Renal cortex interstitium (tissue), 11 donors: Measurements from ENCODE around the gene MYO5C. TPM values are rescaled to one million over a fixed set of nuclear protein-coding genes. Genes with fewer than 3 reads are reported as not detected.
"Not testable (repeated sequence)": the region's sequence is repeated elsewhere in the genome, so short reads cannot be mapped to it uniquely, and the experiment has no call there.

Source experiments
- DNase-seq, 11 donors: peaks; one replicate each; pipeline ENCODE4 v3.0.0-alpha.2; 2013; ENCODE audit warnings: low read depth in 9 of 11, low spot score in 4 of 11; ENCODE audit errors: extremely low read depth in 1 of 11
- polyA plus RNA-seq, 3 donors: library from polyadenylated mRNA; unstranded; fragments of 120-200 nt; gene quantifications; one replicate each; pipeline ENCODE4 v1.2.1, GENCODE V29; 2013; ENCODE audit not compliant: insufficient read length in 3 of 3

The MYO5C gene
- polyA plus RNA-seq, 3 donors, result 19.6 to 30.5 (median 22.1) TPM

DNA sequence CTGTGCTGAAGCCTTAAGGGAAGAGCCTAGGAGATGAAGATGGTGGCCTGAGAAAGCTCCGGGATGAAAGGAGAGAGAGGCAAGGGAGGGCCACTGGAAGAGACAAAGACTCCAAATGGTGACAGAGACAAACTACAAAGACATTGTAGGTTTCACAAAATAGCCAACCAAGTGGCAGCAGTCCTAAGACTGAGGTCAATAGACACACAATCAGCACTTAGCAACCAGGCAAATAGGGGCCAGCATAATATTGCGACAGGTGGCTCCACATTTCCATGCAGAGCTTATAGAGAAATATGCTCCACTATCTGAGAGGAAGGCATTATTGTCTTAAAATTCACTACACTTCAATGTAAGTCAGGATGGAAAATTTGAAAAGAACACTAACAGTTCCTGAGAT, 22.1 kb upstream of the MYO5C start:
- no peak for DNase-seq

DNA sequence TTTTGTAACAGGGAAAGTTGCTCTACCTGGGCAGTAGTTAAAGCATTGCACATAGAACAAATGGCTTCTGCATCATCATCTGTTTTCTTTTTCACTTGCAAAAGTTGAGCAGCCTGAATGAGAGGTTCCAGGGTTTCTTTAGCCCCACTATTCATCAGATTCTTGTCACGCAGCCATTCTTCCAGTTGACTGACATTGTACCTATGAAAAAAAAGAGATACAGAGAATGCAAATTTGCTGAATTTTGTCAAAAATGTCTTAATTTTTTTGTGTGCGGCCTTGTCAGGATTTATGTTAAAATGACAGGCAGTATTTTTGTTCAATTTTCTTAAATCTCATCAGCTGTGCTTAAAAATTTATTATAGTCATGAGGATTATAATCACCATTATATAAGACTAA, 21.4 kb upstream of the MYO5C start:
- no peak for DNase-seq

DNA sequence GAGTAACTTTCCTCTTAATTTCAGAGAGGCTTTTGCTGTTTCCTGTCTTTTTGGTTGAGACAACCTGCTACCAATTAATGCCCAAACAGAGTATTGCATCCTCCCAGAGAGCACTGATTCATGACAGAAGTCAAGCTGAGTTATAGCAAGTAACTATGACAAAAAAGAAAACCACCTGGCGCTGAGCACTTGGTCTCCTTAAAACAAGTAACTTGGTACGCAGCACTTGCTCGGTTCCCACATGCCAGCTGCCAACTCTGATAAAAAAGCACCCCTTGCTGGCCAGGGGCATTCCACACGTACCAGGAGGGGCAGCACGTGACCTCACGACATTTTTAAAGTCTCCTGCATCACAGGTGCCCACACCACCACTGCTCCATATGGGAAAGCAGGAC, 13.5 kb upstream of the MYO5C start:
- DNase-seq, result peak in 1 of 11 donors; percentile 28

DNA sequence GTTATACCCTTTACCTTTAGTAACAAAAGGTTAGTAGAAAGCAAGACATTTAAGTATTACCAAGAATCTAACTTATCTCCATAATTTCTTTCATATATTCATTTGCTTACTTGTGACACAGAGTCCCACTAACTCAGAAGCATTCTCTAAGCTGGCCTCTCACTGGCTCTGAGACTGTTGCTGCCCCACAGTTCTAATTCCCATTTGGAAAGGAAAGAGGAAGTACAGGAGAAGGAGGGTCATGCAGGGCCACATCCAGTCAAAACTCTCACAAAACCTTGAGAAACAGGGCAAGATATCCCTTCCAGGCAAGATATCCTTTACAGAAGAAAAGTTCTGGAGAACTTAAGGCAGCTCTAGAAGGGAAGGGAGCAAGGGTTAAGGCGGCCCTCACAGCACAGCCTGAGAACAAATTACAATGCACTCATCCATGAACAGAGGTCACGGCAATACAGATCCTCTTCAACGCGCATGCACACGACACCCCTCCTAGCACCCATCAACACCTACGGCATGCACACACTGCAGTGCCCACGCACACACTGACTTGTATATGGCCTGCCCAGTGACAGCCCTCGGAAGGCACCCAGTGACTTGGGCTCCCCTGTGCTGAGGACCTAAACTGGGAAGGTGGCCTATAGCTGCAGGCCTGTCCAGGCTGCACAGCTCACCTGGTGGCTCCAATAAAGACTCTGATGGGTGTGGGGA, 13.0 kb upstream of the MYO5C start:
- DNase-seq, result no peak

DNA sequence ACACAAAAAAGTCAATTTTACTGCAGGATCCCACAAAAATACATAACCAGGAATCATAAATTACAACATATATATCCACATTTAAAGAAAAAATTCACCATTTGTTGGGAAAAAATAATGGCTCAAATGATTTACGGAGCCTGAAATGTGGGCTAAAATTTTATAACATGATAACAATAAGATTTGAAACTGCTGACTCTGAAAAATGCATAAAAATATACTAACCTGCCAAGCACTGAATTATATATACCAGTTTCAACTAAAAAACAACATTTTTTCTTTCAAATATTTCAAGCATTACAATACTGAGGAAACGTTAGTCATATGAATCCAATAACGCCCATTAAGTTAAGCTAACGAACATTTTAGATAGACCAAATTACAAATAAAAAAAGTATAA, 12.2 kb upstream of the MYO5C start:
- DNase-seq, result no peak

GRCh38 chr15:52306270-52306669, 10.7 kb upstream of the MYO5C start:
- DNase-seq, result no peak

- DNase-seq, result no peak
Measured at GRCh38 chr15:52303093-52303772, 7.6 kb upstream of the MYO5C start.

DNA sequence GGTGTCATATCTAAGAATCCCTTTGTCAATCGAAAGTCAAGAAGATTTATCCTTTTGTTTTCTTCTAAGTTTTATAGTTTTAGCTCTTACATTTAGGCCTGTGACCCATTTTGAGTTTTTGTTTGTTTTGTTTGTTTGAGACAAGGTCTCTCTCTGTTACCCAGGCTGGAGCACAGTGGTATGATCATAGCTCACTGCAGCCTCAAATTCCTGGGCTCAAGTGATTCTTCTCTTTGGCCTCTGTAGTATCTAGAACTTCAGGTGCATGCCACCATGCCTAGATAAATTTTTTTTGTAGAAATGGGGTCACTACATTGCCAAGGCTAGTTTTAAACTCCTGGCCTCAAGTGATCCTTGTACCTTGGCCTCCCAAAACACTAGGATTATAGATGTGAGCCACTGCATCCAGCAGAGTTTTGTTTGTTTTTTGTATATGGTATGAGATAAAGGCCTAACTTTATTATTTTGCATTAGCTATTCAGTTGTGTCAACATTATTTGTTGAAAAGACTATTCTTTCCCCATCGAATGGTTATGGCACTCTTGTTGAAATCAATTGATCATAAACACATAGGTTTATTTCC, 5.8 kb upstream of the MYO5C start:
- no peak for DNase-seq

- DNase-seq, result no peak
Measured at GRCh38 chr15:52294881-52295420, 653 bp downstream of the MYO5C start.

- no peak for DNase-seq
Measured at GRCh38 chr15:52292780-52293392, 2.7 kb downstream of the MYO5C start.

DNA sequence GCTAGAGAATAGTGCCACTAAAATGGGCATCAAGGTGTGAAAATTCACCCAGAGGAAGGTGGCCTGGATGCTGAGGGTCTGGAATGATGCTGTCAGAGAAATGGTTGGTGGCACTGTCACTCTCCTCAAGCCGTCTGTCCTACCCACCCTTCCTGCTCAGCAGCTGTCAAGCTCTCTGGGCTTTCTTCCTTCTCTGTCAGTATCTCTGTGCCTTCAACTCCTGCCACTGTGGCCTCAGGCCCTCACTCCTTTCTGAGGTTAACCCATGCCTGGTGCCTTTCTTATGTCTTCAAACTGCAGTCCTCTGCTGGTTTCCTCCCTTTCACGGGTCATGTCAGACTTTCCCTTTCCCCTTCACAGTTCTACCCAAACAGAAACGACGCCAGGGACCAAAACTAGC, 4.4 kb downstream of the MYO5C start:
- no peak for DNase-seq

- DNase-seq, result no peak
Measured at GRCh38 chr15:52290800-52291199, 4.8 kb downstream of the MYO5C start.

GRCh38 chr15:52290329-52290728, 5.3 kb downstream of the MYO5C start:
- no peak for DNase-seq

DNA sequence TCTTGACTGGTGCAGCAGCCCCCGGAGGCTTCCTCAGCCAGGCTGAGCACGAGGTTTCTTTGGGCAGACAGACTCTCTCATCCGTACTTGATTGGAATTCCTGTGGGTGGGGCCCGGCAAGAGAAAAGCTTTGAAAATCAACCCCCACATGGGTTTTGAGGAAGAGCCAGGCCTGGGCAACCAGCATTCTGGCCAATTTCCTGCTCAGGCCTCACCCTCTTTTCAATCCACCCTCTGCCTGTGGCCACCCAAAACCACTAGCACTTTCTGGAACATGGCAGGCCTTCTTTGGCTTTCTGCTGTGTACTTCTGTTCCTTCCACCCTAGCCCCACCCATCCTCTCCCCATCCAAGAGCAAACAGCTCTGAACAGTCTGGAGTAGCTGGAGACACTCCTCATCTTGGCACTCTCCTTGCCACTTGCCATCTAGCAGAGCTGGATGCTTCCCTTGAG, 5.9 kb downstream of the MYO5C start:
- DNase-seq, result no peak

GRCh38 chr15:52288986-52289385, 6.6 kb downstream of the MYO5C start:
- no peak for DNase-seq

DNA sequence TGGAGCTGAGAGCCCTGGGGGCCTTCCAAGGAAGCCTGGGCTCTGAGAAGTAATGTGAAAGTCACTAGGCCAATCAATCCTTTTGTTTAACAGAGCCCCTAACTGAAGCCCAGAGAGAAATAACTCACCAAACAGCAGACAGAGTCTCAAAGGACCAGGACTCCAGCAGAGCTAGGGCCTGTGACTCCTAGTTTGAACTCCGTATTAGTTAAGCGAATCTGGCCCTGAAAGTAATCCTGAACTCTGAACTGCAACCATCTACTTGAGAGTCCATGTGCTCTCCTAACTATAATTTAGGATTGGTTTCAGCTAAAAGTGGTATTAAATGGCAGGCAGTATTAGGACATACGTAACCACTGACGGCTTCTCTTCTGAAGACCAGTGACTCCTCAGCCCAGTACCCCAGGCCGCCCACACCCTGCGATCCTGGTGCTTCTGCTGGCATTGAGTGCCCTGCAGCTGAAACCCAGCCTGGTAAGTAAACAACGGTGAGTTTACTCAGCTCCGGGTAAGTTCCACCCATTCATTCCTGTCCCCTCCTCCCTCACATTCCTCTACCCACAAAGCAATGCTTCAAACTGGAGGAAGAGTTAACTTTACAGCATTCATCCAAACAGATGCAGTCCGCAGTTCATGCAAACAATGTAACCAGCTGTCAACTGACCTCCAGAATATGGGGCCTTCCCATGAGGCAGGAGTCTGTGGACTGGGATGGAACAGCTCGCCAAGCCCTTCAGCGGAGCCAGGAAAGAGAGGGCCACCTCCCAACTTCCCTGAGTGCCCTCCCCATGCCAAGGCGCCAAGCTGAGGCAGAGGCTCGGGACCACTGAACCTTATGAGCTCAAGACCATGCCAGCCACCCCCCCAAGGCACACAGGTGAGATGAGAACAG, 7.3 kb downstream of the MYO5C start:
- peak in 5 of 11 donors; percentile 39 to 74 (median 56) for DNase-seq

DNA sequence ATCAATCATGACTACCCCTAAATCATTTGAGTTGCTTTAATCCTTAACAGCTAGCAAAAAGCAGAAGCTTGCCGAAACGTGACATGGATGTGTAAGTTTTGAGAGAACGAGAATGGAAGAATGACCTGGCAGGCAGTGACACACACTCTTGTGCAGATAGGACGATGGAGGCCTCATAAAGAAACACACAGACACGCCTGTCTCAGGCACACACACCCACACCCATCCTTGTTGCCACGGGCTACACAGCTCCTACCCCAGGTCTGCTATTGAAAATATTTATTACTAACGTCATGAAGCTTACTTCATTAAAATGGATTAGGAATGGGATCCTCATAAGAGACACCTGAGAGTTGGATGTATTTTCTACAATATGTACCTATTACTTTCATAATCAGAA, 8.5 kb downstream of the MYO5C start:
- DNase-seq, result no peak

DNA sequence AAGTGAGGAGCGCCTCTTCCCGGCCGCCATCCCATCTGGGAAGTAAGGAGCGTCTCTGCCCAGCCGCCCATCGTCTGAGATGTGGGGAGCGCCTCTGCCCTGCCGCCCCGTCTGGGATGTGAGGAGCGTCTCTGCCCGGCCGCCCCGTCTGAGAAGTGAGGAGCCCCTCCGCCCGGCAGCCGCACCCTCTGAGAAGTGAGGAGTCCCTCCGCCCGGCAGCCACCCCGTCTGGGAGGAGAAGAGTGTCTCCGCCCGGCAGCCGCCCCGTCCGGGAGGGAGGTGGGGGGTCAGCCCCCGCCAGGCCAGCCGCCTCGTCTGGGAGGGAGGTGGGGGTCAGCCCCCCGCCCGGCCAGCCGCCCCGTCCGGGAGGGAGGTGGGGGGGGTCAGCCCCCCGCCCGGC, 9.7 kb downstream of the MYO5C start:
- DNase-seq, result not testable (repeated sequence)

DNA sequence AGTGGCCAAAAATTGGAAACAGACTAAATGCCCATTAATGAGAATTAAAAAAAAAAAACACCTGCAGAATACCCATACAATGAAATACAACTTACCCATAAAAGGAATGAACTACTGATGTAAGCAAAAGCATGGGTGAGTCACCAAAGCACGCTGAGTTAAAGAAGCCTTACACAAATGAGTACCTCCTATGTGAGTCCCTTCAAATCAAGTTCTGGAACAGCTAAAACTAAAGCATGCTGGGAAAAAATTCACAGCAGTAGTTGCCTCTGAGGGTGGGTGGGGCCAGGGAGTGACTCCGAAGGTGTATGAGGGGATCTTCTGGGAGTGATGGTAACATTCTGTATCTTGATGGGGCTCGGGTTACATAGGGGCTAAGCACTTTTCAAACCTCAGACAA, 11.4 kb downstream of the MYO5C start:
- DNase-seq, result no peak
